Tibial nerve (tissue), 4 donors: ENCODE measurements around the gene ALPK3.

Experiments used
- CTCF ChIP-seq, 5 experiments: fragments of 200-600 bp in 3 of 5; fragments of 450-650 bp in 2 of 5; sonication (generic) in 3 of 5; IDR thresholded peaks; one replicate each; pipeline ENCODE4 v1.5.1; 2016 to 2019; ENCODE audit warnings: antibody characterized with exemption in 5 of 5, mild to moderate bottlenecking in 3 of 5, moderate library complexity in 2 of 5
- EP300 ChIP-seq, 2 donors: sonication (generic); formaldehyde crosslinking; IDR thresholded peaks; one replicate each; pipeline ENCODE4 v1.6.1; 2017; ENCODE audit warnings: antibody characterized with exemption in 2 of 2, mild to moderate bottlenecking in 1 of 2

GRCh38 chr15:84914351-84914750 is 97.2 kb downstream of the ALPK3 start:
- TF ChIP-seq CTCF (IDR thresholded peaks at IDR 0.05) (no peak), EP300 (IDR thresholded peaks at IDR 0.05) (no peak)
